Peyer's patch (tissue), 4 donors: ENCODE results near the gene PASK.

Source experiments
- CTCF ChIP-seq, 6 experiments: fragments of 450-650 bp in 4 of 6; fragments of 200-600 bp in 2 of 6; sonication (generic) in 1 of 6; IDR thresholded peaks; one replicate each; pipeline ENCODE4 v1.5.1; 2017 to 2019; ENCODE audit warnings: antibody characterized with exemption in 6 of 6, mild to moderate bottlenecking in 3 of 6, moderate library complexity in 1 of 6
- POLR2A ChIP-seq, 2 donors: fragments of 450-650 bp; IDR thresholded peaks; one replicate each; pipeline ENCODE4 v1.5.1; 2017; ENCODE audit warnings: antibody characterized with exemption in 2 of 2, mild to moderate bottlenecking in 2 of 2, moderate library complexity in 2 of 2

GRCh38 chr2:241135737-241136136 lies 13.5 kb downstream of the PASK start:
- TF ChIP-seq CTCF (IDR thresholded peaks at IDR 0.05) (no peak), POLR2A (IDR thresholded peaks at IDR 0.05) (no peak)
